NCI-H1694 (cell line): ENCODE measurements around the gene DIP2C.
"Not testable (repeated sequence)": the region's sequence is repeated elsewhere in the genome, so short reads cannot be mapped to it uniquely, and the experiment has no call there.

ENCODE experiments used
- DNase-seq: peaks from one replicate; lab custom pipeline; 2025; lab: John Stamatoyannopoulos, UW

The DIP2C gene

DNA sequence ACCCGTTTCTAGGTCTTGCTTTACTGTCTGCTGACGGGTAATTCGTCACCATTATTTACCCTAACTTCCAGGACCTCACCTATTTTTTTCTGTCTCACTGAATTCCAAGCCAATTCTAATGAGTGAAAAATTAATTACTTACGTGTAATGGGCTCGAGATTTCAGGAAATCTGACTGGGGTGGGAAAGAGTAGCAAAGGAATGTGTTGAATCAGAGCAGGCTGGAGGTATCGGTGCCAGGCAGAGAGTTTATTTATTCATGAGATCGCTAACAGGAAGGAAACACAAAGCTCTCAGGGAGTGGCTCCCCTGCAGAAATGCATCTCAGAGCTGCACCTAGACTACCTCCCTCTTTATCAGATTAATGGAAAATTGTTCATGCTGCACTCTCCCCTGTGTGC is 4.0 kb upstream of the DIP2C start:
- no peak for DNase-seq

DNA sequence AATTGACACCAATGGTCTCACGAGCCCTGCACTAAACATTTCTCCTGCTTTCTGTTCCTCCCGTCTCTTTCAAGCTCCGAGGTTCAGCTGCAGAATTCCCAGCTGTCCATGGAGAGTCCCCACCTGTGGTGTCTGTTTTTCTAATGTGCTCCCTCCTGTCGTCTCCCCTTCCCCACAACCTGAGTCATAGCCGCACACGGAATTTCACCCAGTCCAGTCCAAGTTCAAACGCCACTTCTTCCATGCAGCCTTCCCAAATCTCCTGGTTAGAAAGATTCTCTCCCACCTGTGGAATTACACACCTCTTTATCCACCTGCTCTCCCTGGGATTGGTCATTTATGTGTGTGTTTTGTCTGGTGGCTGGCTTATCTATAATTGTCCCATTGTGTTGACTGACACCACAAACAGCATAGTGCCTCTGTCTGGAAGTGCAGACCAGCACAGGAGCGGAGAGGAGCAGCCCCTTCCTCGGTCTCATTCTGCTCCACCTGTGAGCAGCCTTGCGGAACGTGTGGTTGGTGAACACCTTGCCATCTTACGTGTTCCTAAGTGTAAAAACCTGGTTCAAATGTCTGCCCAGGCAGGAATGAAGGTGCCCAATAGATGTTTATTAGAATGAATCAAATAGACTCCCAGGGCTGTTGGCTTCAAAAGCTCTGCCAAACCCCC is 3.3 kb upstream of the DIP2C start:
- no peak for DNase-seq

DNA sequence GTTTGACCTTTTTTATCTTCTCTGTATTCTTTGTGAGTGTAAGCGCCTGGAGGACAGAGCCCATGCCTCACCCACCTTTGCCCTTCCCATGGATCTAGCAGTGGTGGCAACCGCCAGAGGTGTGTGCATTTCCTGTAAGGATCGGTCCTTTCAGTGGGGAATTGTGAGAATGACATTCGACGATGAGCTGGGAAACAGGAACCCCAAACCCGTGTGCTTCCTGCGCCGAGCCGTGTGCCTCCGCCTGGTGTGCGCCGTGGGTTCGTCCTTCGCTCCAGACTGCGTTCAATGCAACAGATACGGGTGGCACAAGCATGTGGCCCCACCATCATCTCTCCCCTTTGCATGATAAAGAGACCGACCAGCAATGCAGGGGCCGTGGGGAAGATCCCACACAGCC is 1.7 kb upstream of the DIP2C start:
- DNase-seq: no peak

DNA sequence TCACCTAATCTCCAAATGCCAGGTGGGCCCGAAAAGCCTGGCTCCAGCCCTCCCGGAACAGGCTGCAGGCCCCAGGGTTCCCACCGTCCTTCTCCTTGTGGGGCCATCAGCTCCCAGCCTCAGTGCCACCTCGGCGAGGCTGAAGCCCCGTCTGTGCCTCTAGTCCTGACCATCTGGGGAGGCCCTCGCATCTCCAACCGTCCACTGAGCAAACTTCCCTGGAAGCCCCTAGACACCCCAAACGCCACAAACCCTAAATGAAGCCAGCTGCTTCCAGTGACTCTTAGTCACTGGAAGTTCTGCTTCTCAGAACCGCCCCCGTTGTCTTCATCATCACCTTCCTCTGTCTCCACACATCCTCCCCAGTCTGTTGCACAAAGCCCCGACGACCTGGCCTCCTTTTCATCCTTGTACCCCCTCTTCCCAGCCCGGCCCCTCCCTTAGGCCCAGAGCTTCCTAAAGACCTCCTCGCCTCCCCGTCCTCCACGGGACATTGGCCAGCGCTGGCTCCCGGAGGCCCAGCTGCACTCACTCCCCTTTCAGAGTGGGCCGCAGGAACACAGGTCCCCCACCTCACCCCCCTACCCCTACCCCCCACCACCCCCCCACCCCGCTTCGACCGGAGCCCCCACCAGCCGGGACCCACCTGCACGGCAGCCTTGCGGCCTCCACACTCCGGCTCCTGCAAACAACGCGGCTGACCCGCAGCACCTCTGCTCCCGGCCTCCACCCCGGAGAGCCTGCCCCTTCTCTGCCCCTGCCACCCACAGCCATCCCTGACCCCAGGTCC is 1.1 kb upstream of the DIP2C start:
- no peak for DNase-seq

DNA sequence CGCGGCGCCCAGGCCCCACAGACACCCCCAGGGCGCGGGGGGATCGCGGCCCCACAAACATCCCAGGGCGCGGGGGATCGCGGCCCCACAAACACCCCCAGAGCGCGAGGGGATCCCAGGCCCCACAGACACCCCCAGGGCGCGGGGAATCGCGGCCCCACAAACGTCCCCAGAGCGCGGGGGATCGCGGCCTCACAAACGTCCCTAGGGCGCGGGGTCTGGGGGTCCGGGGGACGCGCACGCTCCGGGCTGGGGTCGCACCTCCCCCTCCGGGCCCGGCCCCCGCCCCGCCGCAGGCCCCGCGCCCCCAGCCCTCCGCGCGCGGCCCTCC is 382 bp downstream of the DIP2C start:
- DNase-seq: no peak

DNA sequence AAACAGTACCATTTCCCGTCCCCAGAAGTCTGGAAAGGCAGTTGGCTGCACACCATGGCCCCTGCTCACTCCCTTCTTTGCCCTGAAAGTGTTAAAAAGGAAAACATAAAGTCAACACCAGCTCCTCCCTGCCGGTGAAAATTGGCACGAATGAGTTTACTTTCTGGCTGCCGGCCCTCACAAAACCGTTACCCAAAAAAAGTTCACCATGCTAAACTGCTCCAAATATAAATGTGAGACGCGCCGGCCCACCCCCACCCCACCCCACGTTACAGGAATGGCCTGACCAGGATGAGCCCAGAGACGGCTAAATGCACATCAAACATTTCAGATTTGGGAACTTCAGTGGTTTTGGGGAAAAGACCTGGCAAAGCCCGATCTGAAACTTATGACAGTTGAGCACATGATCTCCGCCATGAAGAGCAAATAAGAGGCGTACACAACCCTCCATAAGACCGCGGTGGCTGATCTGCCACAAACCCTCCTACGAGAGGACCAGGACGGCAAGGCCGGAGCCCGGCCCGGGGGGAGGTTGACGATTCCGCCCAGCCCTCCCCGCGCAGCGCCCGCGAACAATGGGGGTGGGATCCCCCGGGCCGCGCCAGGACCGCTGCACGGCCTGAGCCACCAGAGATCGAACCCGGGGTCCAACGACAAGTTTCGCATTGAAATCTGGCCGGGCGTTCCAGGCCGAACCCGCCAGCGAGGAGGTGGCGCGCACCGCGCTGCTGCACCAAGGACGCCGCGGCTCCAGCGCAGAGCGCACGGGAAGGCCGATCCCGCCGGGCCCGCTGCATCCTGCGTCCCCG is 952 bp downstream of the DIP2C start:
- no peak for DNase-seq

DNA sequence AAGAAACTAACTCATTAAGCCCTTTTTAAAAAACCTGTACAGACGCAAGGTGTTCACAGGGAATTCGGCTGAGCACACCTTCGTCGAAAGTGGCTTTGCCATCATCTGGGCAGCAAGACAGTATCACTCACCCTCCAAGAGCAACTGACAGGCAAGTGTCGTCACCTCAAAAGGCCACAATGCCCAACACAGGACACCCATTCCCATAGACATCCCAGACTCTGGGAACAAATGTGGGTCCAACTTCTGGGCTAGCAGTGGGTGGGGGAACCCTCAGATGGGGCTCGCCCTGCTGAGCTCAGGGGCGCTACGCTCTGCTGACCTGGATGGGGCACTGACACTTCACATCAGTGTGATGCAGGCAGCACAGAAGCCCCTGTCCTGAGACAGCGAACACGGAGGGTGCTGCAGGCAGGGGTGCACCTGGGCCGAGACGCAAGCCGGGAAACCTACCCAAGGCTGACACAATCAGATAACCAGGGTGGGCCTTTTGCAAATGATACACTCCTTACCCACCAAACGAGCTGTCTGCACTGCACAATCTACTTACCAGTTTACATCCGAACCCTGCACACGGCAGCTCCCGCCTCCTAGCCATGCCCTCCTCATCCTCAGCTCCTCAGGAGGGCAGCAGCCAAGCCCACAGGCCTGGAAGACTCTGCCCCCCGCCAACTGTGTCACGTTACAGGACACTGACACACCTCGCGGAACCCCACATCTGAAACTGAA is 1.7 kb downstream of the DIP2C start:
- DNase-seq: no peak

DNA sequence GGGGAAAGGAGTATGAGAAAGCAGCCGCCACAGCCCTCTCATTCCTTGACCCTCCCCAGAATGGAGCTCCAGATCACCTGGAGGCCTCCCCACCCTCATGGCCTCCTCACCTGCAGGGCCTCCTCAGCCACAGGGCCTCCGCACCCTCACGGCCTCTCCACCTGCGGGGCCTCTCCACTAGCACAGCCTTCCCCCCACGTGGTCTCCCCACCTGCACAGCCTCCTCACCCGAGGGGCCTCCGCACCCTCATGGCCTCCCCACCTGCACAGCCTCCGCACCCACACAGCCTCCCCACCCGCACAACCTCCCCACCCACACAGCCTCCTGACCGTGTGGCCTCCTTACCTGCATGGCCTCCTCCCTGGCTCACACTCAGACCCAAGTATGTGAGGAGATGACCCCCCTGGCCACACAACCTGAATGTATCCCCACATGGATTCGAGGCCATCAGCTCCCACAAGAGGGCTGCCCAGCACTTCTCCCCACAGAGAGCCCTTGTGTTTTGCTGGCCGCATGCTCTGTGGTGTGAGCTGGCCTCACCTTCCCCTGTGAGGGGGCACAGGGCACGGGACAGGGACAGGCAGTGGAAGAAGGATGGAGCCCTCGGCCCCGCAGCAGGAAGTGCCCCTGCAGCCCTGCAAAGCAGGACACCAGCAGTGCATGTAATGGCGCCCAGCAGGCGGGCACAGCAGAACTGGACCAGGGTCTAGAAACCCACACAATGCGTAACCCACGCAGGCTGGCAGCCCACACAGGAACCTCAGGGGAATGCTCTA is 3.1 kb downstream of the DIP2C start:
- DNase-seq: no peak

DNA sequence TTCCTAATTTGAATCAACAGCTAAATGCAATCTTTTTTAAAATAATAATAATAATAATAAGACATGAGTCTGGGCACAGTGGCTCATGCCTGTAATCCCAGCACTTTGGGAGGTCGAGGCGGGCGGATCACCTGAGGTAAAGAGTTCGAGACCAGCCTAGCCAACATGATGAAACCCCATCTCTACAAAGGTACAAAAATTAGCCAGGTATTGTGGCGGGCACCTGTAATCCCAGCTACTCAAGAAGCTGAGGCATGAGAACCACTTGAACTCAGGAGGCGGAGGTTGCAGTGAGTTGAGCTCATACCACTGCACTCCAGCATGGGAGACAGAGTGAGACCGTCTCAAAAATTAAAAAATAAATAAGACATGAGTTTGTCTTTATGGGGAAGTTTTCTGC is 3.9 kb downstream of the DIP2C start:
- no peak for DNase-seq

DNA sequence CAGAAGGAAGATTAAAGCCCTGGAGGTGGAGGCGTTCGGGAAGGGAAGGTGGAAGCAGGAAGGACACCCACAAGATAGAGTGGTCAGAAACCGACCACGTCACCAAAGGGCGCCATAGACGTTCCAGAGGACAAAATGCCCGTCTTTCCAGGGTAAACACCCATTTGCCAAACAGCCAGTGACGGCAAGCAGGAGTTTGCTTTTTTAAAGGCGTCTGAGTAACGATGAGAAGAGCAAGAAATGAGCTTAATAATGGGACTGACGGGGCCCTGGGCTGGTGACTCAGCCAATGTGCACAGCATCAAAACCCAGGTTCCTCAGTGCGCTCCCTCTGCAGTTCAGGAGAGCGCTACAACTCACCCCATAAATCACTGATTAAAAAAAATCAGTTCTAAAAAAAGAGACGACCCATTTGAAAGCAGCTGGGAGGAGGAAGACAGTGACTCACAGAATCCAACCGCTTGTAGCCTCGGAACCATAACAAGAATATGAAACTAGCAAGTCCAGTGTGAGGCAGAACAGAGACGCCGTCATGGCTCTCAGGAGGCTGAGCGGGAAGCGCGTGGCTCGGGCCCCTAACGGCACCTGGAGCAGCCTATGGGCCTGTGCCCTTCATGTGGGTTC is 5.9 kb downstream of the DIP2C start:
- no peak for DNase-seq

DNA sequence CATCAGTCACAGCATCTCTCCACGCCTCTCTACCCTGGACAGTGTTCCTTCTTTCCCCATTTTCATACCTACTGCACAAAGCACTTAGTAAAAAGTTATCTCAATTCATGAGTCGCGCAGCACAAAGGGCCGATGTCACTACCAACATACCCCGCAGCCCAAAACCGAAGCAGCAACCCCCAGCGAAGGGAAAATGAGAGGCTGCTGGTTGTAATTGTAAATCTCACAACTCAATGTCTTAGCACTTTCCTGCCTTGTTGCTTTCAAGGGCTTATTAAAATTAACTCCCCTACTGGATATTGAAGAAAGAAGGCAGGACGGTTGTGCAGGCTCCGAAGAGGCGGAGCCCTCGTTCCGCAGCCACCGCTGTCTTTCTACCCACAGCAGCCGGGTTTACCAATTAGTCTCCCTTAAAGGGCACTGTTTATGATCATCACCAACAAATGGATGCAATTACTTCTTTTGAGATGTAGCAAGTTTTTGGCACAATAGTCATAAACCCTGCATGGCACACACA is 6.5 kb downstream of the DIP2C start:
- no peak for DNase-seq

DNA sequence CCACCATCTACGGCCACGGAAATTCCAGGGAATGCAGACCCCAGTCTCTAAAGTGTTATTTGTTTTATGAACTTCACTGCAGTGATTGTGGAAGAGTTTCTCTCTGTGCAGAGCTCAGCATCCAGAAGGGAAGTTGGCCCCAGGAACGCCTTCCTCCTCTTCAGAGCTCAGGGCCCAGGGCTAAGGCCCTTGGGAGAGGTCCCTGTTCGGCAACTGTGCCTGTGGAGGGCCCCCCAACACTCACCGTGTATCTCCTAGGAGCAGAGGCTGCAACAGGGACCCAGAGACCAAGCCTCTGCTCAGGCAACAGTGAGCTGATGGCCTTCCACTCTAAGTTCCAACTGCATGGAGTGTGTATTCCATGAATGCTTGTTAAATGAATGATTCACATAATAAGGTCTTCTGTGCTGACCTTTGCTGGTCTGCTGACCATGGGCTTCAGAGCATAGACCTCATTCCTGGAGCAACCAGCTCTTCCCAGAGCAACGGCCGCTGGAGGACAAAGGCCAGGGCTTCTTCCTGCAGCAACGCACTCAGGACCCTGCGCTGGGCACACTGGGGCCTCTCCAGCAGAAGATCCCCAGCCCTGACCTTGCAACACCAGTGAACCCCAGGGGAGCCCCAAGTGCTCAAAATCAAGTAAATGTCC is 7.7 kb downstream of the DIP2C start:
- no peak for DNase-seq

DNA sequence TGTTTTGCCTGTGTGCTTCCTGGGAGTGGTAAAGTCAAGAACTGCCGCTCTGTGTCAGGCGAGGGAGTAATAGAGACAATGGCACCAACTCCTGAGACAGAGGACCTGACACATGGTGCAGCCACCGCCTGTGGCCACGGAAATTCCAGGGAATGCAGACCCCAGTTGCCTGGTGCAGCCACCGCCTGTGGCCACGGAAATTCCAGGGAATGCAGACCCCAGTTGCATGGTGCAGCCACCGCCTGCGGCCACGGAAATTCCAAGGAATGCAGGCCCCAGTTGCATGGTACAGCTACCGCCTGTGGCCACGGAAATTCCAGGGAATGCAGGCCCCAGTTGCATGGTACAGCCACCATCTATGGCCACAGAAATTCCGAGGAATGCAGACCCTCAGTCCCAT is 8.7 kb downstream of the DIP2C start:
- DNase-seq: no peak

DNA sequence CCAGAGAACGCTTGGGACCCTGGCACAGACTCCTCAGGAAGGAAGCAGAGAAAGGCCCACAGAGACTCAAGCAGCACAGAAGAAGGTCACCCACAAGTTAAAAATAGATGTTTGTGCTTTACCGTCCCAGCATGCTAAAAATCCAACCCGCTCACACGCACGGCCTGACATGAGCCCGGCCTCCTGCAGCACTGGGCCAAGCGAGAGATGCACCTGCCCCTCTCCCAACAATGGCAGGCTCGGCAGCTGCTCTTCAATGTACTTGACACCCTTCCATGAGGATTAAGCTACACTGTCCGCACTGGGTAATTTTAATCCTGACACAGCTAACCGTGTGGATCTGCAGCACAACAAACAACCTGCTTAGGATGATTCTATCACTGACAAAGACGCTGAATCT is 9.3 kb downstream of the DIP2C start:
- no peak for DNase-seq

DNA sequence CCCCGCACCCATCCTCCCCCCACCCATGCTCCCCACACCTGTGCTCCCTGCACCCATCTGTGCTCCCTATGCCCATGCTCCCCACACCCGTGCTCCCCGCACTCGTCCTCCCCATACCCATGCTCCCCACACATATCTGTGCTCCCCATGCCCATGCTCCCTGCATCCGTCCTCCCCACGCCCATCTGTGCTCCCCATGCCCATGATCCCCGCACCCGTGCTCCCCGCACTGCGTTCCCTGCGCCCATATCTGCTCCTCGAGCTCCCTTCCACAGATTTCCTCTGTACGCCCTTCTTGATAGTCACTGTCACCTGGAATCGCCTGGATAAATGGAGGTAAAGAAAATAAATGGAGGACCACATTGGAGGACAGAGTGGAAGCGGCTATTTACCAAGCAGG is 9.9 kb downstream of the DIP2C start:
- no peak for DNase-seq

DNA sequence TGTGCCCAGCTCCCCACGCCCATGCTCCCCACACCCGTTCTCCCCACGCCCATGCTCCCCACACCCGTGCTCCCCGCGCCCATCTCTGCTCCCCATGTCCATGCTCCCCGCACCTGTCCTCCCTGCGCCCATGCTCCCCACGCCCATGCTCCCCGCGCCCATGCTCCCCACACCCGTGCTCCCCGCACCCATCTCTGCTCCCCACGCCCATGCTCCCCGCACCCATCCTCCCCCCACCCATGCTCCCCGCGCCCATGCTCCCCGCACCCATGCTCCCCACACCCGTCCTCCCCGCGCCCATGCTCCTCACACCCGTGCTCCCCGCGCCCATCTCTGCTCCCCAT is 10.8 kb downstream of the DIP2C start:
- not testable (repeated sequence) for DNase-seq

DNA sequence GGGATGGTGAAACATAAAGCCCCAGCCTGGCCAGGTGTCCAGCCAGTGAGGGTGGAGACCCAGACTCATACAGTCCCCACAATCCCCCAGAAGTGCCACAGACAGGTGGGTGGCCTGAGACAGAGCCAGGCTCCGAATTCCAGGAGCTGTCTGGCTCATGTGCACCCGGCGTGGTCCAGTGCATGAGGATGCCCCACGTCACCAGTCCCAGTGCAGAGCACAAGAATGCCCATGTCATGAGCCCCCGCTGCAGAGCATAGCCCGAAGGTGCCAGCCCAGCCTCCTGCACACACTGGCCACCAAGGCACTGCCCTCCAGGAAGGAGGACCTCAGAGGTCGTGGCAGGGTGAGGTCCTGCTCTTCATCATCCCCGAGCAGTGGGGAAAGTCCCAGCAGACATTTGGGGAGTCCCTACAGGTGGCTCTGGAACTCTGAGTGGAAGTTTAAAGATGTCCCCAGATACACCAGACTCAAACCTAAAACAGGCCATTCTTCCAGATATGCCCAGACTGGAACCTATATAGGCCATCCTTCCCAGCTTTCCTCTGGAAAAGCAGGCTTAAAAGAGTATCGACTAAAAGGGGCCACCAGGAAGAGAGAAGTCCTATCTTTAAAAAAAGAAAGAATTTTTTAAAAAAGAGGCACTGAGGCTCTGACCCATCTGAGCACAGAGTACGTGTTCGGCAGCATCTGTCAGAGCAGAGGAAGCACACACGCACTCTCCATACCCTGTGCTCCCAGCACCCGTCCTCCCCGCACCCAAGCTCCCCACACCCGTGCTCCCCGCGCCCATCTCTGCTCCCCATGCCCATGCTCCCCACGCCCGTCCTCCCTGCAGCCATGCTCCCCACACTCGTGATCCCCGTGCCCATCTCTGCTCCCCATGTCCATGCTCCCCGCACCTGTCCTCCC is 11.5 kb downstream of the DIP2C start:
- DNase-seq: no peak

DNA sequence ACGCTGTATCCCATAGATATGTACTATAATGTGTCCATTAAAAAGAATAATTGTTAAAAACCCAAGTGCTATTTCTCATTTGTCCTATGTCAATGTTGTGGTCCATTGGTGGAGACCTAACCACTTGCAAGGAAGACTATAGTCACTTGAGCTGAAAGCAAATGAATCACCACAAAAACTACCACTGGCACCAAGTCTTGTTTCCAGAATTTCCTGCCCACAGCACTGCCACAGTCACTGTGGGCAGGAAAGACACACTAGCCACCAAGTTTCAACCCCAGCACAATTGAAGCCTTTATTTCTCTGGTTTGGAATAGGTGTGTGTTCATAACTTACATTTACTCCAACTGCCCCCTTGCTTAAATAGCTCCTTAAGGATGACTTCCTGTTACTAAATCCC is 12.4 kb downstream of the DIP2C start:
- DNase-seq: no peak

DNA sequence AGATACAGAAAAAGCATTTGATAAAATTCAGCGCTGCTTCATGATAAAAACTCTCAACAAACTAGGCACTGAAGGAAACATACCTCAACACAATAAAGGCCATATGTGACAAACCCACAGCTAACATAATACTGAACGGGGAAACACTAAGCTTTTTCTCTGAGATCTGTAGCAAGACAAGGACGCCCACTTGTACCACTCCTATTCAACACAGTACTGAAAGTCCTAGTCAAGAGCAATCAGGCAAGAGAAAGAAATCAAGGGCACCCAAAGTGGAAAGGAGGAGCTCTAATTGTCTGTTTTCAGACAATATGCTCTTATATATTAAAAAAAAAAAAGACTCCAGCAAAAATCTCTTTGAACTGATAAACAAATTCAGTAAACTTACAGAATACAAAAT is 13.3 kb downstream of the DIP2C start:
- DNase-seq: no peak

DNA sequence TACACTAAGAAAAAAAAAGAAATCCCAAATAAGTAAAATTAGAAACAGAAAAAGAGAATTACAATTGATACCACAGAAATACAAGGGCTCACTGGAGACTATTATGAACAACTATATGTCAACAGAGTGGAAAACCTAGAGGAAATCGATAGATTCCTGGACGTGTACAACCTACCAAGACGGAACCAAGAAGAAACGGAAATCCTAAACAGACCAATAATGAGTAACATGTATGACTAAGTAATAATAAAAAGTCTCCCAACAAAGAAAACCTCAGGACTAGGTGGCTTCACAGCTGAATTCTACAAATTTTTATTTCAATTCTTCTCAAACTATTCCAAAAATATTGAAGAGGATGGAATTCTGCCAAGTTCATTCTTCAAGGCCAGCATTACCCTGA is 13.9 kb downstream of the DIP2C start:
- no peak for DNase-seq
